Ishikawa (cell line): Measurements from ENCODE around the gene GALNT13.

ENCODE experiments used
- EP300 ChIP-seq: IDR thresholded peaks from 2 replicates; pipeline ENCODE4 v1.6.1; 2012; ENCODE audit warnings: borderline replicate concordance
- RAD21 ChIP-seq: IDR thresholded peaks from 2 replicates; pipeline ENCODE4 v1.6.1; 2012; ENCODE audit warnings: low read depth
- TF ChIP-seq, protein P1 (sequence below): IDR thresholded peaks from 2 replicates; pipeline ENCODE4 v1.6.1; 2012

DNA sequence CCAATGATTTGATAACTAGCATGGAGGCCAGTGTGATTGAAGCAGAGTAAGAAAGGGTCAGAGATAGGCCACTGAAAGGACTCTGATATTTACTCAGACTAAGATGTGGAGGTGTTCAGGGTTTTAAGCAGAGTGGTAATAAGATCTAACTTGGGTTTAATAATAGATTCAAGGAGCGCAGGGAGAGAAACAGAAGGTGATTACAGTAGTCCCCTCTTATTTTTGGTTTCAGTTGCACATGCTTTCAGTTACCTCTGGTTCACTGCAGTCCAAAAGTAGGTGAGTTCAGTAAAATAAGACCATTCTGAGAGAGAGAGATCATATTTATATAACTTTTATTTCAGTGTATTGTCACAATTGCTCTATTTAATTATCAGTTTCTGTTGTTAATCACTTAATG lies 13.5 kb upstream of the GALNT13 start:
- TF ChIP-seq RAD21 (no peak), EP300 (no peak)
- TF ChIP-seq, protein P1, sequence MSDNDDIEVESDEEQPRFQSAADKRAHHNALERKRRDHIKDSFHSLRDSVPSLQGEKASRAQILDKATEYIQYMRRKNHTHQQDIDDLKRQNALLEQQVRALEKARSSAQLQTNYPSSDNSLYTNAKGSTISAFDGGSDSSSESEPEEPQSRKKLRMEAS, result no peak
